Stimulated activated CD8-positive, alpha-beta memory T cell treated with anti-CD3 and anti-CD28 coated beads, Interleukin-12 subunit alpha, Interleukin-12 subunit beta, amount 100 ng/mL, for 24 hours (primary cell): ENCODE measurements around the gene CLEC12A.
"Not testable (repeated sequence)": the region's sequence is repeated elsewhere in the genome, so short reads cannot be mapped to it uniquely, and the experiment has no call there.

Experiments
- DNase-seq: peaks from one replicate; pipeline ENCODE4 v3.0.0-alpha.2; 2020; ENCODE audit errors: extremely low read depth

Gene CLEC12A

DNA sequence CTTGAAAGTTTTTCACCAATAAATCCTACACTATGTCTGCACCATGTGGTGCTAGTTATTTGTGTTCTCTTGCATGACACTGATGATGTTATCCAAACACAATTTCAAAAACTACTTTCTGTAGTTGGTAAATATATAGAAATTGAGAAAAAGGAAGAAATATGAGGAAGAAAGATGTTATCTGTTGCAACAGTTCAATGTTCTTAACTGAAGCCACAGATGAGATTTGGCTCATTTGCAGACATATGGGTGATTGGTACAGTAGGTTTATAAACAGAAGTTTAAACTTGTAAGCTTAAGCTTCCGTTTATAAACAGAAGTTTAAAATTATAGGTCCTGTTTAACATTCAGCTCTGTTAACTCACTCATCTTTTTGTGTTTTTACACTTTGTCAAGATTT is at the start of gene CLEC12A:
Gene CLEC12A, plus strand, starts transcription at position 229 of the 400 bp plus-strand sequence. CDS start 188 bp downstream, outside the sequence.
- no peak for DNase-seq

DNA sequence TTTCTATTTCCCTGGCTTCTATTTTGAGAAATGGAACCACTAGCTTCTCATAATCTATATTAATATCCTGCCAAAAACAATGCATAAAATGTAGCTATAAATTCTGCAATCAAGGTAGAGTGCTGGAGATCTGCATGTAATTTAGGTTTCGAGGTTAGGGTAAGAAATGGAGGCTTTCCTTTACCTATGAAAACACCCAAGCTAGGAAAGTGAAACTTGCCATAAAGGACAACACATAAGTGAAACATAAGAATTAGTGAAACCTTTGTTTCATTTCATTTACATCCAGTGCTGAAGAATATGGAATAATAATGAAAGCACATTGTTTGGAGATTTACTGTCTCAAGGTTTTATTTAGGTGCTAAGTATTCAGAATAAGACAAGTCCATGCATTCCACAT is 48.8 kb upstream of the CLEC12A start:
- no peak for DNase-seq

DNA sequence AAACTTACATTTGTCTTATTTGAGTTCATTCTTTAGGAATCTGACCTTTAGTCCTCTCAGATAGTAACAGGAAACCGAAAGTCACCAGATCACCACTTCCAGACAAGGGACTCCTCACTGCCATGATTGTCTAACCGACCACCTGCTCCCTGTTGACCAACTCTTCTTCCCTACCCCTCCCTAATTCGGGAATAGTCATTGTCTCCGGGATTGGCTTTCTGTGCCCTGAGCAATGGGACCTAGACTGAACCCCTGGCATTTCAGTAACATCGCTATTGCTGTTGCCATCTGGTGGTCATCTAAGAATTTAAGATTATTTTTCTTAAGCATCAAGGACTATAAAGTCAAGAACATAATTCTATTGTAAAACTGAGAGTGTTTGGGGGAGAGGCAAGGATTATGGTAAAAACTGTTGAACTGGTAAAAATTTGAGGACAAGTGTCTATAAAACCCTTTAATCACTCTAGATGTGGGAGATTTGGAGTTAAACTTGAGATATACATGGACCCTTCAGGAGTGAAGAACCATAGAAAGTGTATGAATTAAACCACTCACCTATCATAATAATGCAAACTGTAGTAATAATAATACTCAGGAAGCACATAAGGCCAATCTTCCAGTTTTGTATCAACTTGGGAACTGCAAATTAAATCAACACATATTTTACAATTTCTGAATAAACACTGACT is 45.4 kb upstream of the CLEC12A start:
- DNase-seq = no peak

DNA sequence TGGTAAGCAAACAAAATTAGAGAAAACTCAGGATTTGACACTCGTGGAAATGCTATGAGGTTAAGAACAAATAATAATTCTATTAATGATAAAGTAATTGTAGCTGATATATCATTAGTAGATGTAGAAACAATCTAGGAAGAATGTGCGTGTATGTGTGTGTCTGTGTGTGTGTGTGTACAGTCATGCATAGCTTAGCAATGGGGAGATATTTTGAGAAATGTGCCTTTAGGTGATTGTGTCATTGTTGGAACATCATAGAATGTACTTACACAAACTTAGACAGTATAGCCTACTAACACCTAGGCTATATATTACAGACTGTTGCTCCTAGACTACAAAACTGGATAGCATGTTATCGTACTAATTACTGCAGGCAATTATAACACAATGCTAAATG is 44.3 kb upstream of the CLEC12A start:
- DNase-seq = no peak

DNA sequence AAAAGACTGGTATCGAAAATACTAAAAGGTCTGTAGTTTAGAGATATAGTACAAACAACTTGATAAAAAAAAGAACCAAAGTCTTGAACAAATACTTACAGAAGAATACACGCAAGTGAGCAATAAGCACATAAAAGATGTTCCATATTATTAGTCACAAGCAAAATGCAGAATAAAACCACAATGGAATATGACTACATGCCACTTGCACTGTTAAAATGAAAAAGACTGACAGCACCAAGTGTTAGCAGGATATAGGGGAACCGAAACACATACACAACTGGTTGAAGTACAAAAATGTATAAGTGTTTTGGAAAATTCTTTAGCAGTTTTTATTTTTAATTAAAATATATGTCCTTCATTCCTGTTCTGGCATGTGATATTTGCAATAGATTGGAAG is 42.6 kb upstream of the CLEC12A start:
- no peak for DNase-seq

DNA sequence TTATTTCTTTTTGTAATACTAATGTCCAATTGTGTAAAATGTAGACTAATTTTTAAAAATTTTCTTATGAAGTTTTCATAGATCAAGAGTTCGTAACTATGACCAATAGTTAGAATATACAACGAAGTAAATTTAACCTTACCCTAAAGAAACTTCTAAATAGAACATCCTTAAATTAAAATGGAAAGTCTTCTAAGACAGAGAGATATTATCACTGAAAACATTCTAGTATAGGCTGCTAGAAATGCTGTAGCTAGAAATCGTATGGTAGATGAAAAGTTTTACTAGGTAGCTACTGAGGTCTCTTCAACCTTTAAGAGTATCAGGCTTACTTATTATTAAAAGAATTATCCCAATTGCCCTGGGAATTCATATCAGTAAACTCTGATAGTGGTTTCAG is 40.0 kb upstream of the CLEC12A start:
- DNase-seq = no peak

DNA sequence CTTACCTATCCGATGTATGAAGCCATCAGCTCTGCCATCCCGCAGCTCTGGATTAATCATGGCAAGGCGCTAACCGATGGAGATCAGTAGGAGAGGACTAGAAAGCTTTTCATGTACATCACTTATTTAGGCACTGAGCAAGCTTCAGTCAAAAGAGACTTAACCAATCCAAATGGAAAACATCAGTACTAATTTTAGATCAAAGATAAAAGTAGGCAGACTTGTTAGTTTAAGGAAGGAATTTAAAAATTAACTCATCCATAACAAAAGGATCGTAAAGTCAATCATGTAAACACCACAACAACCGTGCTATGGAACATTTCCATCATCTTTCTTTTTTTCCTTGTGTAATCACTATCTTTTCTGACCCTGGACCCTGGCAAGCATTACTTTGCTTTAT is 38.9 kb upstream of the CLEC12A start, which contains the start of gene CLEC2A:
Gene CLEC2A, minus strand, starts transcription at position 101 of the 400 bp plus-strand sequence. Its CDS starts 41 bp downstream, at position 60.
- no peak for DNase-seq

DNA sequence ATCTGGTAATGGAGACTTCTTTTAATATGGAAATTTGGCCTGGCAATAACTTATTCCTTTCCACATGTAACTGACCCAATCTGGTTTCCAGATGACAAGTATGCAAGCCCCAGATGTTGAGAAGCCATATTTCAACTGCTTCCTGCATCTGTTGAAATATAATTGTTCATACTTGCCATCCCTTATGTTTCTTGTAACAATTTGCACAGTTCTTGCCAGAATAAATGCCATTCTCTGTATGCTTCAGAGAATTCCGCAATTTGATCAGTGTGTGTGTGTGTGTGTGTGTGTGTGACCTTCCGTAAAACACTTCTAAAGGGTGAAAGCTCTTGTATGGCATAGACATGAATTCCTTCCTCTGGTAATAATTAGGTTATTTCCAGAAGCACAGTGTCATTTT is 37.3 kb upstream of the CLEC12A start:
- no peak for DNase-seq

DNA sequence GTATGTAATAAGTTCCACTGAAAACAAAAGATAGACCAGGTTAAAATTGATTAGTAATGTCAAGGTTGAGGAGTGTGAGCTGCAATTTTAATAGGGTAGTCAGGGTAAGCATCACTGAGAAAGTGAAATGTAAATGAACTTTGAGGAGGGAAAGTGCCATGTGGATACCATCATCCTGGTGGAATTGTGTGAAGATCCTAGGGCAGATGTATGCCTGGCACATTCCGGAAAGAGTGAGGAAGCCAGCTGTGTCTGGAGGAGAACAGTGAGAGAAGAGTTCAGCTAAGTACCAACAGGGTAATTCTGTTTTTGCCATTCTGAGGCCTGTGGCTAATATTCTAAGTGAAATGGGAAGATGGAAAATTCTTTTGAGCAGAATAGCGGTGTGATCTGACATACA is 36.2 kb upstream of the CLEC12A start:
- no peak for DNase-seq

DNA sequence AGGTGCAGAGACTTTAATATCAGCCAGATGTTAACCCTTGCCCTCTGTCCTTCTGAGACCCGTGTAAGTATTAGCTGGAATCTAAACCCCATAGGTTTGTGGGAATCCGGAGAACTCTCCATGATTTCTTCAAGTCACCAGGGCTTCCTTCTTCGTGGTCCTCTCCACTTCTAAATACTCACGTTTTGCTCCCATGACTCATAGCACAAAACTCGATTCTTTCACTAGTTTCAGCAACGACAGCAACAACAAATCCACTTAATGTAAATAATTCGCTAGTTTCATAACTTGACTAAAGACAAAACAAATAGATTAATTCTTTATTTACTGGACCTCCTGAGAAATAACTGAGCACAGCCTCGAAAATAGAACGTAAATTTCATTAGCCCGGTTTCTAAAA is 34.6 kb upstream of the CLEC12A start:
- no peak for DNase-seq

DNA sequence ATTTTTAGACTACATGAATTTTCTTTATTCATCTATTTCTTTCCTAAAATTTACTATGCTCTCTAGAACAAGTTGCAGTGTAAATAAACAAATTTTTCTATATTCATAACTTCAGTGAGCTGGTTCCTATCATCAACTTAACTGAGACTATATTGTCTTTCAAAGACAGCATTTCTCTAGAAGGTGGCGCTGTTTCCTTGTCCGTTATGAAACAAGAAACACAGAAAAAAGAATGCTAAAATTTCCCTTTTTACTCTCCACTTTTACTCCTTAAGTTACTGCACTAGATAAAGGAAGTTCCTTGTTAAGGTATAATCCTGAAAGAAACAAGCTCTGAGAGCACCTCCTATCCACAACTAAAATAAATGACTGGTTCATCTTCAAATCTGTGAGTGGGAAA is 30.8 kb upstream of the CLEC12A start:
- no peak for DNase-seq

DNA sequence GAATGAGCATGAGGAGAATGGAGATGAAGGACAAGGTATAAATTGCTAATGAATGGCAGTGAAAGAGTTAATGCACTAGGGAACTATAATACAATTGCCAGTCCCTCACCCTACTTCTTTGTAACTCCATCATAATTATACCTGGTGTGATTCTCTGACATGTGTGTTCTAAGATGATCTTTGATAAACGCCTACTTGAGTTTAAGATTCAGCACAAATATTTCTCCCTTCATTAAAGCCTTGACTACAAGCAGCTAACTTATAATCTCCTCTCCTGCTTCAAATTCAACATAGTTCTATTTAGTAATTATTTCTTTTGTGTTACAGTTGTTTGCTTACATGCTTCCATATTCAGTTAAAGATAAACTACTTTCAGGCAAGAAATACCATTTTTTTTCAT is 29.4 kb upstream of the CLEC12A start:
- no peak for DNase-seq

DNA sequence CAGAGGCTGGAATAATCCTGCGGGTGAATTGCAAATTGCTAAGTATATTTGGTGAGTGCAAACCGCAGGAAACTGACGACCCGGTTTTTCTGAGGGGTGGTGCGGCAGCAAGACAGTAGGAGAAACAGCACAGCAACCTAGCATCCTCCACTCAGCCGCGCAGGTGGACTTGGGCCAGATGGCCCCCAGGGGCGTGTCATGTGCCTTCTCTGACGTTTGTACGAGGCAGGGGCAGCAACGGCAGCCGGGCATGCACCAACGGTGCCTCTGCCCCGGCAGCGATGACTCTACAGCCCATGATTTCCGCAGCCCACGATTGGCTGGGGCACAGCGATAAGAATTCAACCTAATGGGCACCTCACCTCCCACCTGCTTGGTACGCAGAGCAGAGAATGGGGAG is 28.0 kb upstream of the CLEC12A start:
- no peak for DNase-seq

DNA sequence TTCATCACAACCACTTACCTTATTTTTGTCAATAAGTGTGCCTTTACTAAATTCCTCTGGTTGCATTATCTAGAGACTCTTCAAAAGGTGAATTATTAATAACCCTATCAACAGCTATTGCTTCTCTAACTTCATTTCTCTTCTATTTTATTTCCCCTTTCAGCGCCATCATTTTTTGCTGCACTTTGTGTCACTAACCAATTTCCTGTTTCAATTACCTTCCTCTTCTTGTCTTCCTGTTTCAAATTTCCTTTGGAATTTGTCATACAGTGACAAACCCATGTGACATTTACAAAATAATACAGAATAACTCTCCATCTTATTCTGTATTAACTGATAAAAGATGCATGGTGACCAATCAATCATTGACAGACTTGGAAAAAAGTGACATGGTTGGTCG is 26.8 kb upstream of the CLEC12A start:
- no peak for DNase-seq

DNA sequence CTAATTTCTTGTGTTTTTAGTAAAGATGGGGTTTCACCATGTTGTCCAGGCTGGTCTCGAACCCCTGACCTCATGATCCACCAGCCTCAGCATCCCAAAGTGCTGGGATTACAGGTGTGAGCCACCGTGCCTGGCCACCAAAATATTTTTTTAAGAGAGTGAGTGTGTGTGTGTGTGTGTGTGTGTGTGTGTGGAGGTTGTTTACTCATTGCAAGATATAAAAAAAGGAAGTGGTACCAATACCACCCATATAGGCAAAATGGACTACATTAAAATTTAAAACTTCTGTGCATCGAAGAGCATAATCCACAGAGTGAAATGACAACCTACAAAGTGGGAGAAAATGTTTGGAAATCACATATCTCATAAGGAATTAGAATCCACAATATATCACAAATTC is 23.5 kb upstream of the CLEC12A start:
- DNase-seq = no peak

DNA sequence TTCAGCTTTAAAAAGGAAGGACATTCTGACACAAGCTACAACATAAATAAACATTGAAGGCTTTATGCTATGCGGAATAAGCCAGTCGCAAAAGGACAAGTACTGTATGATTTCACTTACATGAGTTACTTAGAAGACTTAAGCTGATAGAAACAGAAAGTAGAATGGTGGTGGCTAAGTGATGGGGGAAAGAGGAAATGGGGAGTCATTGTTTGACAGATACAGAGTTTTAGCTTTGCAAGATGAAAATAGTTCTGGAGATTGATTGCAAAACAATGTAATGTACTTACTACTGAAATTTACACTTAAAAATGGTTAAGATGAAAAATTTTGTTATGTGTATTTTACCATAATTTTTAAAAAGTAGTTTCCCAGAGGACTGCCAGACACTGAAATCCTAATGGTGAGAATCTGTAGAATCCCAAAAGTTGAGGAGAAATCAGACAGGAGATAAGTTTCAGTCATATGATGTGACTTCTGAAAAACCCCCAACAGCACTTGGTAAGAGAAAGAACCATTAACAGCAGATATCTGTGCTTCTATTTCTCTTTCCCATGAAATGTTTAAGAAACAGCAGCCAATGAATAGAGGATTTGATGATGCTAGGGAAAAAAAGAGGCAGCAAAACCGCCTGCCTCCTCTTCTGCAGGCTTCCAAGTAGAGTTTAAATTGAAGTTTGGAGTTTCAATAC is 22.5 kb upstream of the CLEC12A start:
- no peak for DNase-seq

DNA sequence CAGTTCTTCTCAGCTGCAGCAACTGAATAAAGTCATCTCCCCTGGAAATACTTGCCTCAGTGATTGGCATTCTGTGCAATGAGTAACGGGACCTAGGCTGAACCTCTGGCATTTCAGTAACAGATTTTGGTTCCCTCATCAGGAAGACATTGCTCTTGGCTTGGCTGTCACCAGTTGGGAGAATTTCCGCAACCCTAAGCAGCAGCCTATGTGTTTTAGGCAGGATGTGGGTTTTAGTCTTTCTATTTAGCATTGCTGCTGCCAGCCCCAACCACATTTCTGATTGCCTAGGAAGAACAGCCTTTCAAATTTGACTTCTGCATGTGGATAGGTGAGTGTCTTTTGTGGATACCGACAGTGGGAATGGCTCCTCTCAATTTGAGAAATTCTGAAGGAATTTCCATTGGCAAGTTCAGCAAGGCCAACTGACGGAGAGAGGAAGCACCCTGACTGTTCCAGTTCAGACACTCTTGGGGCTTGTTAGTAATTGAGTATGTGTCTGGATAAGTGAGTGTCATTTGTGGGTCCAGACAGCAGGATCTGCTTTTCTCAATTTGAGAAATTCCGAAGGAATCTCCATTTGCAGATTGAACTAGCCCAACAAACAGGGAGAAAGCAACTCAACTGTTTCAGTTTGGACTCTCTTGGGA is 20.1 kb upstream of the CLEC12A start:
- DNase-seq = no peak

DNA sequence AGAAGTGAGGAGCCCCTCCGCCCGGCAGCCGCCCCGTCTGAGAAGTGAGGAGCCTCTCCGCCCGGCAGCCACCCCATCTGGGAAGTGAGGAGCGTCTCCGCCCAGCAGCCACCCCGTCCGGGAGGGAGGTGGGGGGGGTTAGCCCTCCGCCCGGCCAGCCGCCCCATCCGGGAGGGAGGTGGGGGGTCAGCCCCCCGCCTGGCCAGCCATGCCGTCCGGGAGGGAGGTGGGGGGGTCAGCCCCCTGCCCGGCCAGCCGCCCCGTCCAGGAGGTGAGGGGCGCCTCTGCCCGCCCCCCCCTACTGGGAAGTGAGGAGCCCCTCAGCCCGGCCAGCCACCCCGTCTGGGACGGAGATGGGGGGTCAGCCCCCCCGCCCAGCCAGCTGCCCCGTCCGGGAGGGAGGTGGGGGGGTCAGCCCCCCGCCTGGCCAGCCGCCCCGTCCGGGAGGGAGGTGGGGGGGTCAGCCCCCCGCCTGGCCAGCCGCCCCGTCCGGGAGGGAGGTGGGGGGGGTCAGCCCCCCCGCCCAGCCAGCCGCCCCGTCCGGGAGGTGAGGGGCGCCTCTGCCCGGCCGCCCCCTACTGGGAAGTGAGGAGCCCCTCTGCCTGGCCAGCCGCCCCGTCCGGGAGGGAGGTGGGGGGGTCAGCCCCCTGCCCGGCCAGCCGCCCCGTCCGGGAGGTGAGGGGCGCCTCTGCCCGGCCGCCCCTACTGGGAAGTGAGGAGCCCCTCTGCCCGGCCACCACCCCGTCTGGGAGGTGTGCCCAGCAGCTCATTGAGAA is 18.1 kb upstream of the CLEC12A start:
- DNase-seq = not testable (repeated sequence)

DNA sequence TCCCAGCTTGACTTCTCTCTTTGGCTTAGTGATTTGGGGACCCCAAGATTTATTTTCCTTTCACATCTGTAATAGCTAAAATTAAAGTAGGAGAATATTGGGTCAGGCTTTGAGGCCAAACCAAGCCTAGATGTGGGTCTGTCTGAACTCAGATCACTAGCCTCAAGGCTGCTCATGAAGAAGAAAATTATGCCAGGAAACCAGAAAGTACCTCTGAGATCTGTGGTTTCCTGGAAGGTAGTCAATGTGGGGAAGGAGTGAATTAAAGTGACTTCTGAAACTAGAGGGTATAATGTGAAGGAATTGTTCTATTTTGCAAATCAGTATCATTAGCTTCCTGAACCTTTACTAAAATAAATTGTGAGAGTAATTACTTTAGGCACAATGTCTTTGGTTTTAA is 13.4 kb upstream of the CLEC12A start:
- no peak for DNase-seq

DNA sequence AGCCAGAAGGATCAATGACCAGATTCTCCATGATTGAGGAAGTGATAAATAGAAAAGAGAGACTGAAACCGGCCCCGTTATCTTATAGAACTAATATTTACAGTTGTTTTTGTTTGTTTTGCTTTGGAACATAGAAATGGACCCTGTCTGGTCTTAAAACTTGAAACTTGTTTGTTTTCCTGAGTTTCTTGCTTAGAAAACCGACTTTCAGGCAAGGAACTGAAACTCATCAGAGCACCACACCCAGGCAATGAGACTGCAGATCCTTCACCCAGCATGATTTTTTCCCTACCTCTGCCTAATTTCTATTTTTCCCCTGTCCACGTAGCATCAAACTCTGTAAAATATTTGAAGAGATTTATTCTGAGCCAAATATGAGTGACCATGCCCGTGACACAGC is 10.6 kb upstream of the CLEC12A start:
- DNase-seq = no peak

DNA sequence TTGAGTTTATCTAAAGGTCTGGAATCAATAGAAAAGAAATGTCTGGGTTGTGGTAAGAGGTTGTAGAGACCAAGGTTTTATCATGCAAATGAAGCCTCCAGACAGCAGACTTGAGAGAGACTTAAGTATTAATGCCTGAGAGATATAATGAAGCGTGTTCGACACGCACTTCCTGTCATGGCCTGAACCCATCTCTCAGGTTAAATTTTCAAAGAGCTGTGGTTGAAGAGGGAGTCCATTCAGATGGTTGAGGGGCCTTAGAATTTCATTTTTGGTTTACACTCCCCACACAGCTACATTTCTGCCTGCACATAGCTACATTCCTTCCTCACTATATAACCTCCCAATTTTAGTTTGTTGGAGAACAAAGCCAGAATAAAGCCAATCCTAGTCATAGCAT is 10.1 kb upstream of the CLEC12A start:
- no peak for DNase-seq

DNA sequence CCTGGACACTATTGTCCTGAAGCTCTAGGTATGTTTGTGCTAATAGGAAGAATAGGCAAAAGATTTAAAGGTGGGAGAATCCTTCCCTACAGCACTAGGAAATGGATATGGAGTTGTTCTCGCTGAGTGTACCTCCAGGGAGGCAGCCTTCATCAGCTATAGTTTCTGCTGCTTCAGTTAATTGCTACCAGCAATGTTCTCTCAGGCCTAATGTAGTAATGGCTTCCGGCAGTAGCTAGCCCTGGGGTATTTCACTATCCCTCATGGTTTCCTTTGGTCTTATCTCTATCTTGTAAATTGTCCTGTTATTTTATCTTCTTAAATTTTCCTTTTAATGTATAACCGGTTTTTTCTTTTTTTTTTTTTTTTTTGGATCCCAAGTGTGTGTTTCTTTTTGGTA is 9.3 kb upstream of the CLEC12A start:
- no peak for DNase-seq
